ENCODE measurements around the gene DYSF. TPM values are rescaled to one million over a fixed set of nuclear protein-coding genes. Genes with fewer than 3 reads are reported as not detected.

The DYSF gene
- total RNA-seq, 1 experiment from 2014 or later, result 0.89 TPM

GRCh38 chr2:71477231-71477691, 23.9 kb downstream of the DYSF start (continued):
- TF ChIP-seq REST (IDR thresholded peaks at IDR 0.05; ENCODE audit: low read depth) (no peak), ZBTB33 (IDR thresholded peaks at IDR 0.05; ENCODE audit: extremely low read depth, insufficient replicate concordance, low read length) (no peak)

GRCh38 chr2:71478806-71479205, 25.4 kb downstream of the DYSF start:
- no peak overlapping the region for H3K27ac ChIP-seq (ENCODE audit: low read depth, low read length)
- no peak overlapping the region for H2AFZ ChIP-seq (ENCODE audit: low read depth, low read length, poor library complexity, severe bottlenecking)
- H3K4me2 ChIP-seq (ENCODE audit: low read length), result no peak overlapping the region
- no peak for ATAC-seq
- no peak overlapping the region for H3K9ac ChIP-seq (ENCODE audit: low read length)
- CTCF ChIA-PET, result no interaction called here
- peaks cover 3% of the 10 kb centered on the region; the same call in 1 of the 2 replicates for H3K27me3 ChIP-seq (ENCODE audit: insufficient read depth, low read length)
- no peaks in the 10 kb centered on the region for H3K9me2 ChIP-seq (ENCODE audit: insufficient read depth)
- no peaks in the 10 kb centered on the region for H3K9me3 ChIP-seq (ENCODE audit: control insufficient read depth in 1 of 2, insufficient read depth in 1 of 2, low read depth in 1 of 2, low read length in 2 of 2)
- DNase-seq (ENCODE audit: low read depth, low spot score), result no peak
- H4K20me1 ChIP-seq (ENCODE audit: insufficient read depth), result no peaks in the 10 kb centered on the region
- RAD21 ChIA-PET (ENCODE audit: low non-redundant PET in 1 of 2, low total read pairs in 2 of 2, uncharacterized antibody in 2 of 2, unreplicated experiment in 2 of 2), result no interaction called here
- POLR2A ChIA-PET, result no interaction called here
- intact Hi-C loops (cut with micrococcal nuclease), result no loop called here
- BruUV-seq (replicated peaks), result no TSS peak
- H3K4me1 ChIP-seq (ENCODE audit: control insufficient read depth in 1 of 2, insufficient read depth in 2 of 2, low read length in 2 of 2), result peaks cover 0 to 6% of the 10 kb centered on the region in 2 experiments; a peak in 1 of 4 replicates
- H3K79me2 ChIP-seq (ENCODE audit: insufficient read depth, low read length), result no peaks in the 10 kb centered on the region
- H3K36me3 ChIP-seq (ENCODE audit: control insufficient read depth in 1 of 2, insufficient read depth in 2 of 2, low read length in 2 of 2), result no peaks in the 10 kb centered on the region
- H3K4me3 ChIP-seq (replicated peaks in 1 of 2; ENCODE audit: low read depth in 1 of 2, low read length in 2 of 2), result no peak overlapping the region
- TF ChIP-seq ZBTB33 (IDR thresholded peaks at IDR 0.05; ENCODE audit: extremely low read depth, insufficient replicate concordance, low read length) (no peak), TCF7L2 (IDR thresholded peaks at IDR 0.05; ENCODE audit: borderline replicate concordance, extremely low read depth, insufficient read depth, insufficient read length) (no peak), MAX (IDR thresholded peaks at IDR 0.05) (no peak), EGR1 (IDR thresholded peaks at IDR 0.05; ENCODE audit: low read depth) (no peak), ZNF274 (IDR thresholded peaks at IDR 0.05; ENCODE audit: low read depth, low read length) (no peak), CBX3 (IDR thresholded peaks at IDR 0.05; ENCODE audit: low read depth) (no peak), EZH2 (IDR thresholded peaks at IDR 0.05) (no peak), SIN3A (IDR thresholded peaks at IDR 0.05; ENCODE audit: low read depth) (no peak), POLR2A (IDR thresholded peaks at IDR 0.05; ENCODE audit: borderline replicate concordance, extremely low read depth, insufficient read depth, insufficient read length) (no peak), YY1 (IDR thresholded peaks at IDR 0.05; ENCODE audit: extremely low read depth, insufficient replicate concordance, low read depth, low read length) (no peak), EZH2phosphoT487 (IDR thresholded peaks at IDR 0.05; ENCODE audit: borderline replicate concordance) (no peak), JUND (IDR thresholded peaks at IDR 0.05) (no peak), ZFX (IDR thresholded peaks at IDR 0.05) (no peak), ATF3 (IDR thresholded peaks at IDR 0.05) (no peak)
